Caco-2 (cell line): ENCODE measurements around the gene TIMM44. TPM values are rescaled to one million over a fixed set of nuclear protein-coding genes. Genes with fewer than 3 reads are reported as not detected.

Experiments
- BruUV-seq: library from RNA; stranded (reverse); fragments of 400-500 nt; replicated peaks from 2 replicates; lab custom pipeline; 2021; lab: Mats Ljungman, UMichigan
- CTCF ChIA-PET: fragments of 300-600 bp; sonication (Branson Sonifier 250); formaldehyde crosslinking; loops from one replicate; lab custom pipeline; 2022; ENCODE audit warnings: antibody characterized with exemption; lab: Charles Lee
- POLR2A ChIA-PET: fragments of 300-600 bp; sonication (Branson Sonifier 250); formaldehyde crosslinking; loops from one replicate; lab custom pipeline; 2022; ENCODE audit warnings: antibody characterized with exemption; lab: Charles Lee
- DNase-seq, 2 experiments: peaks; one replicate each; pipeline versions ENCODE4 v3.0.0 to v3.0.0-alpha.2; 2020 to 2022
- H3K27me3 ChIP-seq: replicated peaks from 2 replicates; pipeline ENCODE4 v1.6.0; 2011; ENCODE audit warnings: low read length; ENCODE audit not compliant: control insufficient read depth, insufficient read depth
- H3K36me3 ChIP-seq: 2 replicates; pipeline ENCODE4 v1.5.1; 2011; ENCODE audit warnings: low read length; ENCODE audit not compliant: control insufficient read depth, insufficient read depth
- H3K4me1 ChIP-seq: fragments of 250-450 bp; sonication (Bioruptor Pico); 2 replicates; pipeline ENCODE4 v1.5.1; 2020; ENCODE audit warnings: mild to moderate bottlenecking
- H3K4me3 ChIP-seq: 2 replicates; pipeline ENCODE4 v1.5.1; 2011; ENCODE audit warnings: low read depth, mild to moderate bottlenecking, control low read depth, low read length
- H3K9me3 ChIP-seq: fragments of 250-450 bp; sonication (Bioruptor Pico); 2 replicates; pipeline ENCODE4 v1.5.1; 2020; ENCODE audit warnings: mild to moderate bottlenecking, moderate library complexity
- H3K27ac Mint-ChIP-seq: one replicate; pipeline ENCODE4 v1.8.0; 2022; ENCODE audit warnings: mixed read lengths; ENCODE audit not compliant: unreplicated experiment
- H3K27me3 Mint-ChIP-seq: one replicate; pipeline ENCODE4 v1.8.0; 2022; ENCODE audit warnings: mixed read lengths; ENCODE audit not compliant: insufficient read depth, unreplicated experiment
- H3K36me3 Mint-ChIP-seq: one replicate; pipeline ENCODE4 v1.8.0; 2022; ENCODE audit warnings: mild to moderate bottlenecking, mixed read lengths; ENCODE audit not compliant: insufficient read depth, unreplicated experiment
- H3K4me1 Mint-ChIP-seq: one replicate; pipeline ENCODE4 v1.8.0; 2022; ENCODE audit warnings: low read depth, mixed read lengths; ENCODE audit not compliant: unreplicated experiment
- H3K4me3 Mint-ChIP-seq: one replicate; pipeline ENCODE4 v1.8.0; 2022; ENCODE audit warnings: mild to moderate bottlenecking, moderate library complexity, mixed read lengths; ENCODE audit not compliant: unreplicated experiment
- H3K9me3 Mint-ChIP-seq: one replicate; pipeline ENCODE4 v1.8.0; 2022; ENCODE audit warnings: mixed read lengths; ENCODE audit not compliant: unreplicated experiment
- intact Hi-C: fragments of 100-400 bp; cut with micrococcal nuclease; formaldehyde crosslinking; loops from one replicate; pipeline ENCODE4 v1.10.0; 2022; ENCODE audit not compliant: unreplicated experiment
- total RNA-seq: library from RNA; stranded (reverse); gene quantifications from 2 replicates; pipeline ENCODE4 v1.2.3, GENCODE V29; 2022
- TF ChIP-seq, protein P1 (sequence below), 2 experiments: fragments of 200-600 bp in 1 of 2; IDR thresholded peaks; 1 replicate in 1 of 2; 2 replicates in 1 of 2; pipeline versions ENCODE4 v1.5.1 to v1.8.0; 2011 to 2022; ENCODE audit warnings: antibody characterized with exemption in 1 of 2, control low read depth in 1 of 2, inconsistent platforms in 1 of 2, low read depth in 1 of 2, low read length in 1 of 2, mild to moderate bottlenecking in 1 of 2, moderate library complexity in 1 of 2; ENCODE audit not compliant: insufficient read depth in 1 of 2, severe bottlenecking in 1 of 2, unreplicated experiment in 1 of 2

TIMM44 gene
- total RNA-seq, 1 experiment from 2014 or later = 129 TPM

- POLR2A ChIA-PET = no interaction called here
- H3K4me3 ChIP-seq = no peak overlapping the region
- H3K9me3 ChIP-seq = no peaks in the 10 kb centered on the region
- H3K27me3 ChIP-seq = no peaks in the 10 kb centered on the region
- Mint-ChIP-seq H3K4me3 (no peak overlapping the region), H3K4me1 (no peaks in the 10 kb centered on the region), H3K27me3 (no peaks in the 10 kb centered on the region), H3K9me3 (no peaks in the 10 kb centered on the region), H3K36me3 (peaks cover 86% of the 10 kb centered on the region), H3K27ac (no peak overlapping the region)
- no TSS peak for BruUV-seq
- DNase-seq = no peak
- no peaks in the 10 kb centered on the region; the same call in 1 of the 2 replicates for H3K36me3 ChIP-seq
- CTCF ChIA-PET = no interaction called here
- TF ChIP-seq, protein P1, sequence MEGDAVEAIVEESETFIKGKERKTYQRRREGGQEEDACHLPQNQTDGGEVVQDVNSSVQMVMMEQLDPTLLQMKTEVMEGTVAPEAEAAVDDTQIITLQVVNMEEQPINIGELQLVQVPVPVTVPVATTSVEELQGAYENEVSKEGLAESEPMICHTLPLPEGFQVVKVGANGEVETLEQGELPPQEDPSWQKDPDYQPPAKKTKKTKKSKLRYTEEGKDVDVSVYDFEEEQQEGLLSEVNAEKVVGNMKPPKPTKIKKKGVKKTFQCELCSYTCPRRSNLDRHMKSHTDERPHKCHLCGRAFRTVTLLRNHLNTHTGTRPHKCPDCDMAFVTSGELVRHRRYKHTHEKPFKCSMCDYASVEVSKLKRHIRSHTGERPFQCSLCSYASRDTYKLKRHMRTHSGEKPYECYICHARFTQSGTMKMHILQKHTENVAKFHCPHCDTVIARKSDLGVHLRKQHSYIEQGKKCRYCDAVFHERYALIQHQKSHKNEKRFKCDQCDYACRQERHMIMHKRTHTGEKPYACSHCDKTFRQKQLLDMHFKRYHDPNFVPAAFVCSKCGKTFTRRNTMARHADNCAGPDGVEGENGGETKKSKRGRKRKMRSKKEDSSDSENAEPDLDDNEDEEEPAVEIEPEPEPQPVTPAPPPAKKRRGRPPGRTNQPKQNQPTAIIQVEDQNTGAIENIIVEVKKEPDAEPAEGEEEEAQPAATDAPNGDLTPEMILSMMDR (IDR thresholded peaks at IDR 0.05; ENCODE audit: insufficient read depth in 1 of 2, low read depth in 1 of 2, low read length in 1 of 2, severe bottlenecking in 1 of 2, unreplicated experiment in 1 of 2) = no peak
- H3K4me1 ChIP-seq = no peaks in the 10 kb centered on the region
- intact Hi-C loops = no loop called here
Measured at GRCh38 chr19:7979559-7979958, 36.1 kb upstream of the TIMM44 start.

DNA sequence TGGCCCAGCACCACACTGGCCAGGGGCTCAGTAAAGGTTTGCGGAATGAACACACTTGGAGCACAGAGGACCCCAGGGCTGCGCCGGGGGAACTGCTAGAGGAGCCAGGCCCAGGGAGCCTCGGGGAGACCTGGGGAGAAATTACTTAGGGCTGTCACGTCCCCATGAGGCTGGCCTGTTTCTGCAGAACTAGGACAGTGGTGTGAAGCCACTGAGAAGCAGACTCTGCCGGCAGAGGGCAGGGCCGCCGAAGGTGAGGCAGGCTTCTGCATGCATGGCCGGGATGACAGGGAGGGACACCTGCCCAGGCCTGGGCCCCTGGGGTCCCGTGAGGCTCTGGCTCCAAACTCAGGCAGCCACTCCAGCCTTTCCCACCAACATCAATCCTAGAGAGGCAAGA lies 35.5 kb upstream of the TIMM44 start:
- DNase-seq = no peak
- no peaks in the 10 kb centered on the region for H3K4me1 ChIP-seq
- H3K4me3 ChIP-seq = no peak overlapping the region
- ChIA-PET CTCF (no interaction called here), POLR2A (no interaction called here)
- Mint-ChIP-seq H3K36me3 (peaks cover 86% of the 10 kb centered on the region), H3K27ac (no peak overlapping the region), H3K4me3 (no peak overlapping the region), H3K4me1 (no peaks in the 10 kb centered on the region), H3K9me3 (no peaks in the 10 kb centered on the region), H3K27me3 (no peaks in the 10 kb centered on the region)
- H3K27me3 ChIP-seq = no peaks in the 10 kb centered on the region
- no peaks in the 10 kb centered on the region for H3K9me3 ChIP-seq
- no peaks in the 10 kb centered on the region; the same call in 1 of the 2 replicates for H3K36me3 ChIP-seq
- TF ChIP-seq, protein P1 (IDR thresholded peaks at IDR 0.05; ENCODE audit: insufficient read depth in 1 of 2, low read depth in 1 of 2, low read length in 1 of 2, severe bottlenecking in 1 of 2, unreplicated experiment in 1 of 2) = no peak
- intact Hi-C loops = no loop called here
- no TSS peak for BruUV-seq

DNA sequence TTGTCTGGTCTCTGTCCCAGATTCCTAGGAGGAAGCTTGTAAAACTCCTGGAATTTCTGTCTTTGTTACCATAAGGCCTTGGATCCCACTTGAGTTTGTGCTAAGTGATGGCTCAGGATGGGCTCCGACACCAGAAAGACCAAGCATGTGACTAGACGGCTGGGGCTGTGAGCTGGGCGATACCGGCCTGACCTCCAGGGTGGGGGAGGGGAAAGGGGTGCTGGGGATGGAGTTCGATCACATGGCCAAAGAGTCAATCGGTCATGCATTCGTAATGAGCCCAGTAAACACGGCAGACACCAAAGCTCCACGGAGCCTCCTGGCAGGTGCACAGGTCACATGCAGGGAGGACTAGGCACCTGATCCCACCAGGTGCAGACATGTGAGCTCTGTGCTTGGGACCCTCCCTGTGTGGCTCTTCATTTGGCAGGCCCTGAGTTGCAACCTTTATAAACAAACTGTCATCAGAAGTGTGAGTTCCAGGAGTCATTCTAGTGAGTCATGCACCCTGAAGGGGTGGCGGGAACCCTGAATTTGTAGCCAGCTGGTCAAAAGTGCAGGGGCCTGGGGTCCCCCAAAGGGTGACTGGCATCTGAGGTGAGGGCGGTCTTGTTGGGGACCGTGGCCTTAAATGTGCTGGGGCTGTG lies 34.8 kb upstream of the TIMM44 start:
- CTCF ChIA-PET = no interaction called here

More for the DNA sequence above, 34.8 kb upstream of the TIMM44 start:
- BruUV-seq = no TSS peak
- peaks cover 86% of the 10 kb centered on the region for H3K36me3 Mint-ChIP-seq
- H3K4me3 Mint-ChIP-seq = no peak overlapping the region
- Histone ChIP-seq H3K27me3 (no peaks in the 10 kb centered on the region), H3K4me1 (no peaks in the 10 kb centered on the region), H3K36me3 (no peaks in the 10 kb centered on the region; the same call in 1 of the 2 replicates), H3K9me3 (no peaks in the 10 kb centered on the region), H3K4me3 (no peak overlapping the region)
- H3K27ac Mint-ChIP-seq = no peak overlapping the region
- DNase-seq = no peak
- H3K9me3 Mint-ChIP-seq = no peaks in the 10 kb centered on the region
- H3K4me1 Mint-ChIP-seq = no peaks in the 10 kb centered on the region
- POLR2A ChIA-PET = no interaction called here
- intact Hi-C loops = no loop called here
- no peaks in the 10 kb centered on the region for H3K27me3 Mint-ChIP-seq
- TF ChIP-seq, protein P1 (IDR thresholded peaks at IDR 0.05; ENCODE audit: insufficient read depth in 1 of 2, low read depth in 1 of 2, low read length in 1 of 2, severe bottlenecking in 1 of 2, unreplicated experiment in 1 of 2) = no peak
